D721Med (cell line): ENCODE data around the gene FITM1.

Experiments used
- DNase-seq: peaks from one replicate; pipeline ENCODE4 v3.0.0; 2011; ENCODE audit warnings: low spot score; ENCODE audit not compliant: insufficient read length
- FAIRE-seq: peaks from 2 replicates; lab custom pipeline; 2011; peaks lifted over from hg19 to GRCh38; lab: Jason Lieb, UNC
- TF ChIP-seq, protein P1 (sequence below): IDR thresholded peaks from 2 replicates; pipeline ENCODE4 v1.5.1; 2012; ENCODE audit warnings: mild to moderate bottlenecking, control low read depth; ENCODE audit not compliant: insufficient read depth; ENCODE audit errors: missing control alignments

FITM1 gene

DNA sequence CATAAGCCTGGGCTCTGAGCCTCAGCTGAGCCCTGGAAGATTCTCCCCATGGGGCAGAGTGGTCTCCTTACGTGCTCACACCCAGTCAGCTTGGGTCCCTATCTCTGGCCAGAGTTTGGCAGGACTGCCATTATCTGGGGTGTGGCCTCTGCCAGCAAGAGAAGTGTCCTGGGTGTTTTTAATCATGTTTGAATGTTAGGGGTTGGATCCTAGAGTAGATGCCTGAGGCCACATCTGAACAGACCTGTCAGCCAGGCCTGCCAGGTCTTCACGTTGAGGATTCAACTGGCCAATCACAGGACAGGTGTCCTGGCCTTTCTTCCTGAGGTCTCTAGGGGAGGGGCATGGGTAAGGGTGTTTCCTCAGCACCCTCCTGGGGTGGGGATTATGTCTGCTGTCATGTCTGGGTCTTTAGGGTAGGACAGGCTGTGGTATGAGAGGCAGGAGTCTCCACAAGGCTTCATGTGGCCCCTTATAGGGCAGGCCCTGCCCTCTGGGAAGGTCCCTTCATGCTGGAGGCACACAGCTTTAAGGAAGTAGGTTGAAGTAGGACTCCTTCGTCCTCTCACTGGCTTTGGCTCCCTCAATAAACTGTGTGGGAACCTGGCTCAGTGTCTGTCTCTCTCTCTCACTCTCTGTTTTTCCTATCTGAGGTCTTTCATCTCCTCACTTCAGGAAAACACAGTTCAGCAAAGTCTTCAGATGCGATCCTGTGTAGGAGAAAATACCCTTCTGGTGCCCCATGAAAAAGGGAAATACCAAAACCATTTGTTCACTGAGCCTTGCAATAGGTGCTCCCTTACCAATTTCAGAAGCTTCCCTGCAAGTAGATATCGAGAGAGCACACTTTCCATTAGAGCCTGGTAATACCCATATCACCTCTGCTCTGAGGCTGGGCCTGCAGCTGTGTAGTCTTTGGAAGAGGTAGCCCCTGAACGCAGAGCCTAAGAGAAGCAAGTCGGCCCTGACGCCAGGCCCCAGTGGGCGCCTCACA, 6.7 kb upstream of the FITM1 start:
- DNase-seq (no peak), FAIRE-seq (no peak)
- TF ChIP-seq, protein P1, sequence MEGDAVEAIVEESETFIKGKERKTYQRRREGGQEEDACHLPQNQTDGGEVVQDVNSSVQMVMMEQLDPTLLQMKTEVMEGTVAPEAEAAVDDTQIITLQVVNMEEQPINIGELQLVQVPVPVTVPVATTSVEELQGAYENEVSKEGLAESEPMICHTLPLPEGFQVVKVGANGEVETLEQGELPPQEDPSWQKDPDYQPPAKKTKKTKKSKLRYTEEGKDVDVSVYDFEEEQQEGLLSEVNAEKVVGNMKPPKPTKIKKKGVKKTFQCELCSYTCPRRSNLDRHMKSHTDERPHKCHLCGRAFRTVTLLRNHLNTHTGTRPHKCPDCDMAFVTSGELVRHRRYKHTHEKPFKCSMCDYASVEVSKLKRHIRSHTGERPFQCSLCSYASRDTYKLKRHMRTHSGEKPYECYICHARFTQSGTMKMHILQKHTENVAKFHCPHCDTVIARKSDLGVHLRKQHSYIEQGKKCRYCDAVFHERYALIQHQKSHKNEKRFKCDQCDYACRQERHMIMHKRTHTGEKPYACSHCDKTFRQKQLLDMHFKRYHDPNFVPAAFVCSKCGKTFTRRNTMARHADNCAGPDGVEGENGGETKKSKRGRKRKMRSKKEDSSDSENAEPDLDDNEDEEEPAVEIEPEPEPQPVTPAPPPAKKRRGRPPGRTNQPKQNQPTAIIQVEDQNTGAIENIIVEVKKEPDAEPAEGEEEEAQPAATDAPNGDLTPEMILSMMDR = no peak

DNA sequence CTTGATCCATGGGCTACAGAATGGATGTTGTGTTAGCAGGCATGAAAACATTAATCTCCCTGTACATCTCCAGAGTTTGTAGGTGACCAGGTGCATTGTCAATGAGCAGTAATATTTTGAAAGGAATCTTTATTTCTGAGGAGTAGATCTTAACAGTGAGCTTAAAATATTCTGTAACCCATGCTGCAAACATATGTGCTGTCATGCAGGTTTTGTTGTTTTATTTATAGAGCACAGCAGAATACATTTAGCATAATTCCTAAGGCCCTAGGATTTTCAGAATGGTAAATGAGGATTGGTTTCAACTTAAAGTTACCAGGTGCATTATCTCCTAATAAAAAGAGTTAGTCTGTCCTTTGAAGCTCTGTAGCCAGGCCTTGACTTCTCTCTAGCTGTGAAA, 3.5 kb upstream of the FITM1 start:
- DNase-seq (no peak), FAIRE-seq (no peak)
- TF ChIP-seq, protein P1 = no peak

DNA sequence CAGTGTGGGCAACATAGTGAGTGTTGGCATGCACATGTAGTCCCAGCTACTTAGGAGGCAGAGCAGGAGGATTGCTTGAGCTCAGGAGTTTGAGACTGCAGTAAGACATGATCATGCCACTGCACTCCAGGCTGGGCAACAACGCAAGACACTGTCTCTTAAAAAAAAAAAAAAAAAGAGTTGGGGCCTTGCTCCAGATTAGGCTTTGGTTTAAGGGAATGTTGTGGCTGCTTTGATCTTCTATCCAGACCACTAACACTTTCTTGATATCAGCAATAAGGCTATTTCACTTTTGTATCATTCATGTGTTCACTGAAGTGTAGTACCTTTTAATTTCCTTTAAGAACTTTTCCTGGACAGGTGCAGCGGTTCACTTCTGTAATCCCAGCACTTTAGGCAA, 2.8 kb upstream of the FITM1 start:
- FAIRE-seq = no peak
- TF ChIP-seq, protein P1 = no peak
- DNase-seq = no peak

DNA sequence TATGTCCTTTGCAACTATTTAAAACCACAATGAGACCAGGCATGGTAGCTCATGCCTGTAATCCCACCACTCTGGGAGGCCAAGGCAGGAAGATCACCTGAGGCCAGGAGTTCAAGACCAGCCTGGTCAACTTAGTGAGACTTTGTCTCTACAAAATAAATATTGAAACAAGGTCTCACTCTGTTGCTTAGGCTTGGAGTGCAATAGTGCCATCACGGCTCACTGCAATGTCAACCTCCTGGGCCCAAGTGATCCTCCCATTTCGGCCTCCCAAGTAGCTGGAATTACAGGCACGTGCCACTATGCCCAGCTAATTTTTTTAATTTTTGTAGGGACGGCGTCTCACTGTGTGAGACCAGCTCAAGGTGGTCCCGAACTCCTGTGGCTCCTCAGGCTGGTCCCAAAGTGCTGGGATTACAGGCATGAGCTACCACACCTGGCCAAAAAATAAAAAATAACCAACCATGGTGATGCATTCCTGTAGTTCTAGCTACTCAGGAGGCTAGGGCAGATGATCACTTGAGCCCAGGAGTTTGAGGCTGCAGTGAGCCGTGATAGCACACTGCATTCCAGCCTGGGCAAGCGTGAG, 955 bp upstream of the FITM1 start:
- no peak for FAIRE-seq
- TF ChIP-seq, protein P1 = no peak
- DNase-seq = no peak

DNA sequence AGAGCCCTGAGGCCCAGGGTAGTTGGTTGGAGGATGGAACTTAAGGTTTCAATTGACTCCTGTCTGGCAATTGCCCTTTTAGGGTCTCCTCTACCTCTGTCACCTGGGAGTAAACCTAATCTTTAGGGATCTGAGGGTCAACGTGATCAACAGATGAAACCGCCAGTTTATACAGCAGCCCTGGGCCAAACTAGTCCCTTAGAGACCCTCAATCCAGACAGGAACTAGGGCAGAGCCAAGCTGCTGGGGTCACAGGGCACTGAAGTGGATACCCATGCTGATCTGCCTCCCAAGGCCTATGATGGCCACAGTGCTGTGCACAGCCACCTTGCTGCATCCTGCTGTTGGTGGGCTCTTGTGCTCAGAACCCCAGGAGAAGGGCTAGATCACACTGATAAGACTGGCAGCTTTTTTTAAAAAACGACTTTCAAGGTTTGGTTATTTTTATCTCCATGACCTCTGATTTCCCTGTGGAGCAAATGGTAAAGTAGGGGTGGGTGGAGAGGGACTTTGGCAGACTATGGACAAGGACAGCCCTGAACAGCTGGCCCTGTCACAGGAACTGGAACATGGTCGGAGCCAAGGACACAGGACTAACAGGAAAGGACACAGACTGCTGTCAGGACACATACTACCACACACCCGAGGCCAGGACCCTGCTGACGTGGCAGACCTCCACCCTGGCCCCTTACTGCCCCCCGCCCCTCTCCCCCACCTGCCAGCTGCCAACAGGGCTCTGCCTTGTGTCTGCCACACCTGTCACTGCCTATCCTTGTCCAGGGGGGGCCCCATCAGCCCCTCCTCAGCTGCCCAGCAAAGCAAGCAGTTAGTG, 474 bp downstream of the FITM1 start:
- no peak for FAIRE-seq
- TF ChIP-seq, protein P1 = no peak
- no peak for DNase-seq

DNA sequence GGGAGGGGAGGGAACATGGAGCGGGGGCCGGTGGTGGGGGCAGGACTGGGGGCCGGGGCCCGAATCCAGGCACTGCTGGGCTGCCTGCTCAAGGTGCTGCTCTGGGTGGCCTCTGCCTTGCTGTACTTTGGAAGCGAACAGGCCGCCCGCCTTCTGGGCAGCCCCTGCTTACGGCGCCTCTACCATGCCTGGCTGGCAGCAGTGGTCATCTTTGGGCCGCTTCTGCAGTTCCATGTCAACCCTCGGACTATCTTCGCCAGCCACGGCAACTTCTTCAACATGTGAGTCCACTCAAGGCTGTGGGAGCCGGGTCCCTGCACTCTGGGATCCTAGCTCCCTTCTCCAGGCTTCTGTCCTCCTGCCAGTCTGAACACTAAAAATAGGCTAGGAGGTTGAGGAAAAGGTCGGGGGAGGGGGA, 1.1 kb downstream of the FITM1 start:
- FAIRE-seq = no peak
- no peak for DNase-seq
- TF ChIP-seq, protein P1 = no peak
